Right lobe of liver (tissue), 4 donors: Measurements from ENCODE around the gene SMIM23.

Source experiments
- CTCF ChIP-seq, 4 donors: fragments of 200-600 bp in 3 of 4; fragments of 450-650 bp in 1 of 4; IDR thresholded peaks; one replicate each; pipeline versions ENCODE4 v1.5.1 to v1.8.0; 2016 to 2022; ENCODE audit warnings: antibody characterized with exemption in 4 of 4, mild to moderate bottlenecking in 2 of 4
- POLR2A ChIP-seq: fragments of 450-650 bp; IDR thresholded peaks from one replicate; pipeline ENCODE4 v1.6.1; 2017; ENCODE audit warnings: antibody characterized with exemption, mild to moderate bottlenecking
- donor health status: DM: no; HTN: no; CAD: no.
- donor health status: DM: no; HTN: no; CAD: no.
- donor health status: DM: no; HTN: yes; CAD: no.

GRCh38 chr5:171826132-171826531 lies 40.5 kb downstream of the SMIM23 start:
- TF ChIP-seq CTCF (IDR thresholded peaks at IDR 0.05): no peak
- TF ChIP-seq POLR2A: no peak
